GM12873 (cell line): Measurements from ENCODE around the gene MZT1.

Source experiments
- CTCF ChIP-seq: IDR thresholded peaks from 2 replicates; pipeline ENCODE4 v1.5.1; 2012; ENCODE audit warnings: low read depth, mild to moderate bottlenecking, moderate library complexity, low read length, control low read depth; ENCODE audit not compliant: insufficient read depth; ENCODE audit errors: missing control alignments

Gene MZT1

DNA sequence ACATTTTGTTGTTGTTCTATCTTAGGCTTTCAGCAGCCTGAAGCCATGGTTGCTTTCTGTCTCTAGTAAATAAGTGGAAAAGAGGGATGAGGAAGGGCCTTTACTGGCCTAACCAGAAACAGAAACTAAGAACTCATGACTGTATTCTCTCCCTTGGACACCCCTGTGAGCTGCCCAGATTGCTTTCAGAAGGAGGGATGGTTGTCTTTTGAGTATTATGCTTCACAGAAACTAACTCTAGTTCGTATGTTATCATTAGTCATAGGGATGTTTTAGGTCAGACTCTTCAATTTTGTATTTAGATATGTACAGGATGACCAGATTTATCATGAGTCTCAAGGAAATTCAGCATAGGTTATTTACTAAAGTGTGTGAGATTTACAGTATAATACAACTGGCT is 17.8 kb upstream of the MZT1 start:
- no peak for TF ChIP-seq CTCF

DNA sequence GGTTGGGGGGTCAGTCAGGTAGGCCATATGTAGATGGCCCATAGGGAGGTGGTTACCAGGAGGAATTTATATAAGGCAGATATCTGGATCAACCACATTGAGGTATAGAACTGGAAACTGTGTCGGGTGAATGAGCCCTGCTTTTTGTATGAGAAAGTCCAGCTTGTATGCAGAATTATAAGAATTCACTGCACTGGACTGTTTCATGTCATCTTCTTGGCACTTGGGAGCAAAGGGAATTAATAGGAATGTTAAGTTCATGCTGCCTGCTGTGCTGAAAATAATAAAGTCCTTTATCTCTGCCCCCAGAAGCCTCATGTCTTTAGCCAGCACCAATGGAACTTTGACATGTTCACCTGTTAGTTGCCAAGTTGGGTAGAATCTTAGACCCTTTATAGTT is 12.6 kb upstream of the MZT1 start:
- no peak for TF ChIP-seq CTCF

DNA sequence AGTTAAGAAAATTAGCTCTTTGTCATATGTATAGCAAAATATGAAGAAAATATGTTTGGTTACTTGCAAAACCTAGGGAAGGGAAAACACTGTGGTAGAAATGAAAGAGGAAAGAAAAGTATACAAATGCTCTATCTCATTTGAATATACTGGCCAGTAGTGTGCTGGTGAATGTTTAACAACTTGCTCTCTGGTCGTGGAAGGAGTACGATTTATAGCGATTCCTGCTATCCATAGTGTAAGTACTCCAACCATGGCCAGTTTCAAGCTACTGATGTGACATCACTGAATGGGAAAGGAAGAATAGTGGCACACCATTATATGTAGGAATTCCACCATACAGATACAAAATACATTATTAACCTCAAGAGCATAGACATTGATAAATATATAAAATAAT is 9.6 kb upstream of the MZT1 start:
- no peak for TF ChIP-seq CTCF

- no peak for TF ChIP-seq CTCF
Measured at GRCh38 chr13:72728290-72728605, 819 bp upstream of the MZT1 start.

- no peak for TF ChIP-seq CTCF
Measured at GRCh38 chr13:72726726-72727416, 558 bp downstream of the MZT1 start.

GRCh38 chr13:72716776-72717175 is 10.7 kb downstream of the MZT1 start:
- TF ChIP-seq CTCF: no peak

- no peak for TF ChIP-seq CTCF
Measured at GRCh38 chr13:72700509-72700908, 26.9 kb downstream of the MZT1 start.
